ENCODE results near the gene MAMDC4. TPM values are rescaled to one million over a fixed set of nuclear protein-coding genes. Genes with fewer than 3 reads are reported as not detected.
"Not testable (repeated sequence)": the region's sequence is repeated elsewhere in the genome, so short reads cannot be mapped to it uniquely, and the experiment has no call there.

Gene MAMDC4
- total RNA-seq, 2 donors from 2014 or later = 6.5 to 25.7 TPM

- TF ChIP-seq POLR2A (IDR thresholded peaks at IDR 0.05) (no peak), CTCF (IDR thresholded peaks at IDR 0.05) (no peak)
- Histone ChIP-seq H3K27ac (no peak overlapping the region), H3K27me3 (no peaks in the 10 kb centered on the region), H3K4me1 (peaks cover 14% of the 10 kb centered on the region), H3K4me3 (no peak overlapping the region), H3K9me3 (no peaks in the 10 kb centered on the region), H3K36me3 (replicated peaks in 1 of 2; ENCODE audit: insufficient read depth in 1 of 2, low read depth in 2 of 2) (peaks cover 0 to 20% of the 10 kb centered on the region in 2 donors)
- no peak for ATAC-seq
- DNase-seq = peak in 2 of 4 donors; percentile 11
- intact Hi-C loops (cut with DNase I) = no loop called here
- 90 to 97% methylated on average over 6 to 23 of the region's 23 CpGs for WGBS, 2 donors
Observed at GRCh38 chr9:136831720-136832104, 20.4 kb upstream of the MAMDC4 start.

GRCh38 chr9:136832581-136832980 is 19.6 kb upstream of the MAMDC4 start:
- H3K27ac ChIP-seq = no peak overlapping the region
- 86 to 88% methylated on average over 8 to 9 of the region's 9 CpGs for WGBS, 2 donors
- ATAC-seq = no peak
- peaks cover 6% of the 10 kb centered on the region for H3K4me1 ChIP-seq
- no peaks in the 10 kb centered on the region for H3K27me3 ChIP-seq
- no peak for DNase-seq
- no peaks in the 10 kb centered on the region for H3K9me3 ChIP-seq
- peaks cover 0 to 20% of the 10 kb centered on the region in 2 donors for H3K36me3 ChIP-seq (replicated peaks in 1 of 2; ENCODE audit: insufficient read depth in 1 of 2, low read depth in 2 of 2)
- H3K4me3 ChIP-seq = no peak overlapping the region
- intact Hi-C loops (cut with DNase I) = no loop called here
- no peak for TF ChIP-seq POLR2A (IDR thresholded peaks at IDR 0.05)
- TF ChIP-seq CTCF (IDR thresholded peaks at IDR 0.05) = no peak

GRCh38 chr9:136833381-136834048 is 18.6 kb upstream of the MAMDC4 start:
- ATAC-seq; H3K4me1 ChIP-seq; intact Hi-C loops (cut with DNase I); H3K27ac ChIP-seq; DNase-seq; H3K9me3 ChIP-seq; H3K4me3 ChIP-seq; H3K27me3 ChIP-seq: not testable (repeated sequence)
- H3K36me3 ChIP-seq (replicated peaks in 1 of 2; ENCODE audit: insufficient read depth in 1 of 2, low read depth in 2 of 2) = peaks cover 0 to 20% of the 10 kb centered on the region in 2 donors
- WGBS, 2 donors = 81 to 90% methylated on average over 2 to 9 of the region's 16 CpGs

- 94 to 95% methylated on average over 23 to 35 of the region's 36 CpGs for WGBS, 2 donors
- ATAC-seq (no peak), DNase-seq (peak in 2 of 4 donors; percentile 1 to 10)
- no peak overlapping the region for H3K4me3 ChIP-seq
- no peaks in the 10 kb centered on the region for H3K27me3 ChIP-seq
- H3K4me1 ChIP-seq = peaks cover 6% of the 10 kb centered on the region
- H3K27ac ChIP-seq = no peak overlapping the region
- intact Hi-C loops (cut with DNase I) = no loop called here
- H3K36me3 ChIP-seq (replicated peaks in 1 of 2; ENCODE audit: insufficient read depth in 1 of 2, low read depth in 2 of 2) = peaks cover 0 to 9% of the 10 kb centered on the region in 2 donors
- TF ChIP-seq POLR2A (IDR thresholded peaks at IDR 0.05) (no peak), CTCF (IDR thresholded peaks at IDR 0.05) (no peak)
- no peaks in the 10 kb centered on the region for H3K9me3 ChIP-seq
Observed at GRCh38 chr9:136835162-136835931, 16.8 kb upstream of the MAMDC4 start.

Data from body of pancreas (tissue), 4 donors.